ENCODE data around the gene JSRP1.

DNA sequence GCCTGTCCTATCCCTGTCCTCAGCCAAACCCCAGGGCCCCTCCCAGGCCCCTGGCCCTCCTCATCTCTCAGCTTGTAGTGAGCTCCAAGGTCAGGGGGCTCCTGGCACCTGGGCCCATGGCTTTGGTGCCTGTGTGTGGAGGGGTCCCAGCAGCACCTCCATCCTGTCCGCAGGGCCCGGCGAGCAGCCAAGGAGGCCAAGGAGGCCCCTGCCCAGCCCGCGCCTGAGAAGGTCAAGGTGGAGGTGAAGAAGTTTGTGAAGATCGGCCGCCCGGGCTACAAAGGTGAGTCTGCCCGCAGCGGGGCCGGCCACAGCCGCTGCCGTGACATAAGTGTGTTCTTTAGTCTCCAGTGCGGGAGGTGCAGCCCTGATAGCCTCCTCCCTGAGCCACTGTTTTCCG is 10.9 kb downstream of the JSRP1 start:
- no peak for TF ChIP-seq FOXK2 (IDR thresholded peaks at IDR 0.05)
- no peak for TF ChIP-seq SUZ12 (IDR thresholded peaks at IDR 0.05)
- TF ChIP-seq FOXA1 (IDR thresholded peaks at IDR 0.05) = no peak
- TF ChIP-seq SP1 (IDR thresholded peaks at IDR 0.05) = no peak
- no peak for TF ChIP-seq ARNT (IDR thresholded peaks at IDR 0.05)
- TF ChIP-seq CTBP1 (IDR thresholded peaks at IDR 0.05; ENCODE audit: borderline replicate concordance) = no peak
- TF ChIP-seq HDGF (IDR thresholded peaks at IDR 0.05; ENCODE audit: borderline replicate concordance) = no peak
- no peak for TF ChIP-seq L3MBTL2 (conservative IDR thresholded peaks at IDR 0.05)
- no peak for TF ChIP-seq BHLHE40 (IDR thresholded peaks at IDR 0.05; ENCODE audit: borderline replicate concordance)
- no peak for TF ChIP-seq FOXM1 (IDR thresholded peaks at IDR 0.05; ENCODE audit: borderline replicate concordance)
- no peak for TF ChIP-seq ELF4 (IDR thresholded peaks at IDR 0.05)
- TF ChIP-seq, protein P1, sequence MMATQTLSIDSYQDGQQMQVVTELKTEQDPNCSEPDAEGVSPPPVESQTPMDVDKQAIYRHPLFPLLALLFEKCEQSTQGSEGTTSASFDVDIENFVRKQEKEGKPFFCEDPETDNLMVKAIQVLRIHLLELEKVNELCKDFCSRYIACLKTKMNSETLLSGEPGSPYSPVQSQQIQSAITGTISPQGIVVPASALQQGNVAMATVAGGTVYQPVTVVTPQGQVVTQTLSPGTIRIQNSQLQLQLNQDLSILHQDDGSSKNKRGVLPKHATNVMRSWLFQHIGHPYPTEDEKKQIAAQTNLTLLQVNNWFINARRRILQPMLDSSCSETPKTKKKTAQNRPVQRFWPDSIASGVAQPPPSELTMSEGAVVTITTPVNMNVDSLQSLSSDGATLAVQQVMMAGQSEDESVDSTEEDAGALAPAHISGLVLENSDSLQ (IDR thresholded peaks at IDR 0.05) = no peak
- TF ChIP-seq ZNF384 (IDR thresholded peaks at IDR 0.05) = no peak
- TF ChIP-seq LEF1 (IDR thresholded peaks at IDR 0.05; ENCODE audit: borderline replicate concordance) = no peak

All from HEK293T (cell line).